DMS114 treated with DMSO at 0.1 percent for 48 hours (cell line): ENCODE data around the gene LUZP2.

Experiments used
- DNase-seq: peaks from one replicate; lab custom pipeline; 2025; ENCODE audit not compliant: unreplicated experiment; lab: John Stamatoyannopoulos, UW

Gene LUZP2

GRCh38 chr11:24496736-24497725, at the start of gene LUZP2:
TSS of gene LUZP2 (plus strand) at chr11:24497053.
- DNase-seq = no peak

- no peak for DNase-seq
Measured at GRCh38 chr11:24453129-24453718, 43.6 kb upstream of the LUZP2 start.

- no peak for DNase-seq
Measured at GRCh38 chr11:24457985-24458384, 38.9 kb upstream of the LUZP2 start.

GRCh38 chr11:24470431-24470830, 26.4 kb upstream of the LUZP2 start:
- DNase-seq = no peak

- DNase-seq = no peak
Measured at GRCh38 chr11:24471084-24471483, 25.8 kb upstream of the LUZP2 start.

GRCh38 chr11:24478718-24479117, 18.1 kb upstream of the LUZP2 start:
- no peak for DNase-seq

- no peak for DNase-seq
Measured at GRCh38 chr11:24489477-24489876, 7.4 kb upstream of the LUZP2 start.

- DNase-seq = no peak
Measured at GRCh38 chr11:24496386-24496735, 492 bp upstream of the LUZP2 start.

- no peak for DNase-seq
Measured at GRCh38 chr11:24497831-24498230, 978 bp downstream of the LUZP2 start.

GRCh38 chr11:24502425-24502824, 5.6 kb downstream of the LUZP2 start:
- DNase-seq = no peak

- no peak for DNase-seq
Measured at GRCh38 chr11:24509114-24509513, 12.3 kb downstream of the LUZP2 start.

- no peak for DNase-seq
Measured at GRCh38 chr11:24511511-24511910, 14.7 kb downstream of the LUZP2 start.

GRCh38 chr11:24513479-24514218, 16.8 kb downstream of the LUZP2 start:
- DNase-seq = no peak

GRCh38 chr11:24514219-24514594, 17.4 kb downstream of the LUZP2 start:
- DNase-seq = no peak

GRCh38 chr11:24515632-24516031, 18.8 kb downstream of the LUZP2 start:
- DNase-seq = no peak

GRCh38 chr11:24516638-24517037, 19.8 kb downstream of the LUZP2 start:
- DNase-seq = no peak

GRCh38 chr11:24521601-24522000, 24.7 kb downstream of the LUZP2 start:
- no peak for DNase-seq

- DNase-seq = no peak
Measured at GRCh38 chr11:24524156-24524555, 27.3 kb downstream of the LUZP2 start.

- no peak for DNase-seq
Measured at GRCh38 chr11:24531528-24531927, 34.7 kb downstream of the LUZP2 start.

- DNase-seq = no peak
Measured at GRCh38 chr11:24543771-24544170, 46.9 kb downstream of the LUZP2 start.

- DNase-seq = no peak
Measured at GRCh38 chr11:24556693-24557092, 59.8 kb downstream of the LUZP2 start.

- no peak for DNase-seq
Measured at GRCh38 chr11:24559315-24559714, 62.5 kb downstream of the LUZP2 start.
